Choroid plexus epithelial cell (primary cell): ENCODE results near the gene PRLR.

Source experiments
- DNase-seq: peaks from one replicate; pipeline ENCODE4 v3.0.0-alpha.2; 2010; ENCODE audit warnings: low read depth
- H3K4me3 ChIP-seq: 2 replicates; pipeline ENCODE4 v1.5.1; 2011; ENCODE audit warnings: low read depth, mild to moderate bottlenecking, control low read depth, low read length, moderate library complexity
- TF ChIP-seq, protein P1 (sequence below): conservative IDR thresholded peaks from 2 replicates; pipeline ENCODE4 v1.5.1; 2011; ENCODE audit warnings: low read depth, mild to moderate bottlenecking, control low read depth, inconsistent platforms, low read length, moderate library complexity

The PRLR gene

DNA sequence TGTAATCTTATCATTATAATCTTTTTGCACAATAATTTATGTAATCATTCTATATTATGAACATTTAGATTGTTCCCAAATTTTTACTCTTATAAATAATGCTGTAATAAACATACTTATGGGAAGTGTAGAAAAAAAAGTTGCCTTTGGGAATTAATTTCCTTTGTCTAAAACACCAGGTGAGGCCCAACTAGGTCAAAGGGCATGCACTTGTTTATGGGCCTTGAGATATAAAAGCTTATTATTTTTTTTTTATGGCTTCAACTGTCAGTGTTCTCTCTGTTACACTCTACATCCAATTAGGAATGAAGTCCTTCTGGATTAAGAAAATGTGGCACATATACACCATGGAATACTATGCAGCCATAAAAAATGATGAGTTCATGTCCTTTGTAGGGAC lies 6.5 kb upstream of the PRLR start:
- TF ChIP-seq, protein P1, sequence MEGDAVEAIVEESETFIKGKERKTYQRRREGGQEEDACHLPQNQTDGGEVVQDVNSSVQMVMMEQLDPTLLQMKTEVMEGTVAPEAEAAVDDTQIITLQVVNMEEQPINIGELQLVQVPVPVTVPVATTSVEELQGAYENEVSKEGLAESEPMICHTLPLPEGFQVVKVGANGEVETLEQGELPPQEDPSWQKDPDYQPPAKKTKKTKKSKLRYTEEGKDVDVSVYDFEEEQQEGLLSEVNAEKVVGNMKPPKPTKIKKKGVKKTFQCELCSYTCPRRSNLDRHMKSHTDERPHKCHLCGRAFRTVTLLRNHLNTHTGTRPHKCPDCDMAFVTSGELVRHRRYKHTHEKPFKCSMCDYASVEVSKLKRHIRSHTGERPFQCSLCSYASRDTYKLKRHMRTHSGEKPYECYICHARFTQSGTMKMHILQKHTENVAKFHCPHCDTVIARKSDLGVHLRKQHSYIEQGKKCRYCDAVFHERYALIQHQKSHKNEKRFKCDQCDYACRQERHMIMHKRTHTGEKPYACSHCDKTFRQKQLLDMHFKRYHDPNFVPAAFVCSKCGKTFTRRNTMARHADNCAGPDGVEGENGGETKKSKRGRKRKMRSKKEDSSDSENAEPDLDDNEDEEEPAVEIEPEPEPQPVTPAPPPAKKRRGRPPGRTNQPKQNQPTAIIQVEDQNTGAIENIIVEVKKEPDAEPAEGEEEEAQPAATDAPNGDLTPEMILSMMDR, result no peak
- H3K4me3 ChIP-seq, result no peak overlapping the region
- no peak for DNase-seq

DNA sequence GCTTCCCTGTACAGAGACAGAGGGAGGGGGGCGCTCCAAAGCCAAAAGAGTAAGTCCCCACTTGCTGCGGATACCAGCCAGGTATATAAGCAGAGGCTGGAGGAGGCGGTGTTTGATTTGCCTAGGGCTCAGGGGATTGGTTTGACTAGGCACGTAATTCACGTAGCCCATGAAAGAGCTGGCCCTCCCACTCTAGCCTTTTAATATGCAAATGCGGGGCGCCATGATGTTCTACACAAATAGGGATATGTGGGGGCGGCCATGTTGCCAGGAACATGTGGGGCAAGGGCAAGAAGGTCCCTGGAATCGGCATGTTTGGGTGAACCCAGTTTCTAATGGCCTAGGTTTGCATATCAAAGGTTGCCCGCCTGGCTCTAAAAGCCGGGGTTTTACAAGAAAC lies 3.3 kb upstream of the PRLR start:
- no peak for DNase-seq
- TF ChIP-seq, protein P1, result no peak
- no peak overlapping the region for H3K4me3 ChIP-seq

DNA sequence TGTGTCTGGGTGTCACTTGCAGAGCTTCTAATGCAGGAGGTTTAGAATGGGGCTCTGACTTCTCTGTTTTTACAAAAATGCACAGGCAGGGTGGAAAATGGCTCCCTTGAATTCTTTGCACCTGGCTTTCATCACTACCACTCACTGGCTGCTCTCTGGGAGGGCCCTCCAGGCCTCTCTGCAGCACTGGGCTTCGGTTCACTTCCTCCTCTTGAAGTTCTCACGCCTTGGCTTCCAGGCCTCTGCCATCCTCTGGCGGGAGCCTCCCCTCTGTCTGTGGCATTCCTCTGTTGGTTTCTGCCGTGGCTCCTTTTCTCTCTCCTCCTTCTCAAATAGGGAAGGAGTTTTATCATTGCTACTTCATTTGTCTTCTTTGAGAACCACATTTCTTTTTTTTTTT lies 2.8 kb upstream of the PRLR start:
- DNase-seq, result no peak
- H3K4me3 ChIP-seq, result no peak overlapping the region
- TF ChIP-seq, protein P1, result no peak

DNA sequence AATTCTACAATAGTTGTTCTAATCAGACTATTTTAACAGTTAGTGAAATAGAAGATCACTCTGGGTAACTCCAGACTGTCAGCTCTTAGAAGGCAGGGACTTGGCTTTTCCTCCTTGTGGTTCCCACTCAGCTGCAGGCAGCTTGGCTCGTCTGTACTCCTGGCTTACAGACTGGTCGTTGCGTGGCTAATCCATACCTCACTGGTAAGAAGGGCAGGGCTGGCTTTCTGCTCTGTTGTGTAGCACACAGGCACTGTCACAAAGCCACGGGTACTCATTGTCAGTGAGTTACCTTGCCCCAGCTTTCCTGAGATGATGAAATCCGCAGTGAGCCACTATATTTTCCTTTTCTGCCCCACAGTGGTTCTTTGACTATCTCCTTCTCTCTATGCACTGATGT lies 1.8 kb upstream of the PRLR start:
- DNase-seq, result no peak

DNA sequence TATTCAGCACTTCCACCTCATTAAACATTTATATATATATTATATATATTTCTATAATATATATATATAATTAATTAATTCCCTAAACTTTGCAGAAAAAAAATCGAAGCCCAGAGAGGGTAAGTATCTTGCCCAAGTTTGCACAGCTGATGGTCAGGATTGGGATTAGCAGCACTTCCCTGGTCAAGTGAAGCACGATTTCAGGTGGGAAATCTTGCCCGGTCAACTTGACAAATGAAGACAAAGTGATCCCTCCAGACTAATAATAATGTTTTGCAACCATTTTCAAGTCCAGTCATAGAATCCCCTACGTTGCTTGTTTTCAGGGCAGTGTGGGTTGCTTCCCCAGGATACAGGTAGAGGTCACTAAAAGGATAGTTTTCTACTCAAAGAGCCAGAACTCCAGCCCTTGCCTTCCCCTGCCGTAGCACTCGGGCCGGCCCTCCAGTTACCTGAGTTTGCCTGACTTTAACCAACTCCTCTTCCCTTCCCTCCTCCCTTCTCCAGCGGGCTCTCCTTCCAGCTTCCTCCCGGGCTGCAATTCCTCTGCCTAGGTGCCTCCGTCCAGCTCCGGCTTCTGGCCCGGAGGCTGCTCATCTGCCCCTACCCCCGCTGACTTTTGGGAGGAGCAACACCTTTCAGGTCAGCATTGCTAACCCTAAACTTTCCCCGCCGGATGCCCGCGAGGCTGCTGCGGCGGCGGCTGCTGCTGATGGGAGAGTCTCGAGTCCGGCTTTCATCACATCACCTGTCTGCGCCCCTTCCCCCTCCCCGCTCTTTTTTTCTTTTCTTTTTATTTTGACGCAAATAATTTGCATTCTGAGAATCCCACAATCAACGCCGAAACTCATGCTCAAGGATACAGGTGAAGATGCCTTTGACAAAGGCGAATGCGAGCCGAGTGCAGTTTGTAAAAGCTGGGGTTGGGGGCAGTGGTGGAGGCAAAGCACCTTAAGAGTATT lies 930 bp downstream of the PRLR start:
- TF ChIP-seq, protein P1, result no peak
- DNase-seq, result no peak
- H3K4me3 ChIP-seq, result no peak overlapping the region

More for the DNA sequence above, 1.8 kb upstream of the PRLR start:
- H3K4me3 ChIP-seq, result no peak overlapping the region
- TF ChIP-seq, protein P1, result no peak

DNA sequence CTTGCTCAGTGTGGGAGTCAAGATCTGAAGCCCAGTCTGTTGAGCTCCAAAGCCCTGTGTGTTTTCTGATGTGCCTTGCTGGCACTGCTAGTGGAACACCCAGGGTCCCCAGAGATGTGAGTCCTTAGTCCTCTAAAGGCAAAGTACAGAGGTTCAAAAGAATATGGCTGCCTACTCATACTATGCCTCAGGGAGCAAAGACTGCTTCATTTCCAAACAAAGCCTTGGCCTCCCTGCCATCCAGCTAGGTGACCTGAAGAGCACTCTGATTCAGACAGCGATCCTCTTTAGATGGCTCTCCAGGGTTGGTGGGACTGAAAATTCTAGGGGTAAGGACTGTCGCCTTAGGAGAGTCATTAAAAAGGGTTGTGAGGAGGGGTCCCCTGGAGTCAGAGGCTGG lies 2.0 kb downstream of the PRLR start:
- TF ChIP-seq, protein P1, result no peak
- no peak overlapping the region for H3K4me3 ChIP-seq
- DNase-seq, result no peak

DNA sequence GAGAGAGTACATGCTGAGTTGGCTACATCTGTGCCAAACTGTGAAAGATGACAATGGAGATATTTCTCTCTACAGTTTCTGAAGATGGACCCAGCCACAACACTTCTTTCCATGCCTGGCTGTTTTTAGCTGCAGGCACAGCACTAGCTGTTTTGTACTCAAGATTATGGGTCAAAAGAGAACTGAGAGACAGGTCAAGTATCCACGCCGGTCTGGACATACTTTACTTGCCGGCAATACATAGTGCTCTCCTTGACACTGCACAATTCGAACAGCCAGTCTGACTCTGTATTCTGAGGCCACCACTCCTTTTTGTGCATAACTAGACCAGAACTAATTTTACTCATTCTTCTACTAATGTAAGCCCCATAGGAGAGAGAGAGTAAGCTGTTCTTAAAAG lies 2.6 kb downstream of the PRLR start:
- TF ChIP-seq, protein P1, result no peak
- DNase-seq, result no peak
- H3K4me3 ChIP-seq, result no peak overlapping the region
